DOHH2 (cell line): Measurements from ENCODE around the gene TRMU.

ENCODE experiments used
- CTCF ChIP-seq: fragments of 200-600 bp; sonication (generic); IDR thresholded peaks from one replicate; pipeline ENCODE4 v1.5.1; 2014; ENCODE audit warnings: antibody characterized with exemption, mild to moderate bottlenecking, low read depth, low read length; ENCODE audit not compliant: poor library complexity, severe bottlenecking
- EZH2phosphoT487 ChIP-seq: fragments of 200-600 bp; sonication (generic); IDR thresholded peaks from 2 replicates; pipeline ENCODE4 v1.6.1; 2017; ENCODE audit warnings: borderline replicate concordance, mild to moderate bottlenecking, antibody characterized with exemption, low read length, moderate library complexity, mixed read lengths

DNA sequence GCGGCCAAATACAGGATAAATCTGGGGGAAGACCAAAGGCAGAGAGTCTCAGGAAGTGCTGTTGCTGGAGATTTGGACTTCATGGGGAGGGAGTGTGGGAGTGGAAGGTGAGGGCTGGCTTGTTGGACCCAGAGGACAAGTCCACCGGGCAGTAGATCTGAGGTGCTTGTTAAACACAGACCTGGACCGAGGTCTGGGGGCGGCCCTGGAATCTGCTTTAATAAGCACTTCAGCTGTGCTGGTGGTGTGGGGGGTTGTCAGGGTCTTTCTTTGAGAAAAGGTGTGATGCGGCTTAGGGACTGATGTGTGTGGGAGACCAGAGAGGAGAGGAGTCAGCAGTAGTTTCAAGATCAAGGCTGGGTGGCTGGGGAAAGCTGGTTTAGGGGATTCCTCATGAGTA lies 4.4 kb downstream of the TRMU start:
- TF ChIP-seq EZH2phosphoT487 (no peak), CTCF (no peak)
